Measurements from ENCODE around the gene DIP2C.
A peak's percentile ranks its signal among the peaks of the same experiment; 100 is the strongest.
"Not testable (repeated sequence)": the region's sequence is repeated elsewhere in the genome, so short reads cannot be mapped to it uniquely, and the experiment has no call there.

Gene DIP2C

DNA sequence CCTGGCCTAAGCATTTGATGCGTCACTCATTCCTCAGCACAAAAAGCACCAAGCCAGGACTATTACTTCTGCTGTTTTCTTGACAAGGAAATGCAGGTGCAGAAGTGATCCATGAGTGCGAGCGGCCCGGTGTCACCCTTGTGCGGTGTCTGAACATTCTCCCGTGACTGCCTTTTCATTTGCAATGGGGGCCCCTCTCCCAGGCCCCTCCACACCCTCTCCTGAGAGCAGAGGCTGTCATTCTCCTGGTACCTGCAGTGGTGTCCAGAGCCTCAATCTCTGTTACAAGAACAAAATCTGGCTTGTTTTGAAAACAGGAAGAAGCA is 213.1 kb downstream of the DIP2C start:
- DNase-seq, result no peak

DNA sequence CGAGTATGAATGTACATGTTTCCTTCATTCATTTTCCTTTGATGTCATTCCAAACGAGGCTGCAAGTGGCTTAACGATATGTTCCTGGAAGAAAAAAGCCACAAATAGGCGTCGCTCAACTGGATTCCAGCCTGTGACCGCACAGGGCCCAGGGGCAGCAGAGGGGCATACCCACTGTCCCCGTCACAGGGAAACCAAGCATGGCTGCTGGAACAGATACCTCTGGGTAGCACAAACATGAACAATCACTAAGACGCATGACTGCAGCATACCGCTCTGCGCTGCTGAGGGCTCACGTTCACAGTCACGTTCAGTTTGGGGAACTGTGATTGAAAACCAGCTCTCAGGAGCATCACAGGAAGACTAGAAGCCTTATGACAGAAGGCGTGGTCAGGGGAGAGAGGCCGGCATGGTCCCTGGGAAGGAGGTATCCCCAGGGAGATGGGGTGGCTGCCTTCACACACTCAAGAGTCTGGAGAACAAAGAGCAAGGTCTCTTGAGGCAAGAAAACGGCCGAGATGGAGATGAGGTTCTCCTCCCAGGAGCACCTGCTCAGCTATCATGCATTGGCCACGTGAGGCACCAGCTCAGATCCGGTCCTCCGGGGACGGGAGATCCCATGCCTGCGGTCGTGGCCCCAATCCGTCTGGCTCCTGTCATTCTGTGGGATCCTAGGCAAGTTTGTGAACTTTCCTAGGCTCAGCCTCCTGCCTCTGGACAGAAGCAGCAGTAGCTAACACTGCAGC is 213.6 kb downstream of the DIP2C start:
- peak; percentile 18 for DNase-seq

DNA sequence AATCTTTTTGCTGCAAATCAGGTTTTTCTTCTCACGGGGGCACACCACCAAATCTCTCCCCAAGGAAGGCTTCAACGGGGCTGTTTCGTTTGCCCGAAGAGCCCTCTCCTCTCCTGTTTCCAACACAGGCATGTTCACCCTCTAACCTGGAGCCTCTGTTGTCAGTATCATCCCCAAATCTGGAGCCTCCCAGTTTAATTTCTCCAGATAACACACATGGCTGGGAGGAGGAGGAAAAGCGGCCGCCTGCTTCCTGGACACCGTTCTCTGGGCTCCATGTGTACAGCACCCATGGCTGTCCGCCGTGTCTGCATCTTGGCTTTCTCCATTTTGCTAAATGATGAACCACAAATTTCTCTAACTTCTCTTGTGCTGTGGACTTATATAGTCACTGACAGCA is 214.5 kb downstream of the DIP2C start:
- no peak for DNase-seq

DNA sequence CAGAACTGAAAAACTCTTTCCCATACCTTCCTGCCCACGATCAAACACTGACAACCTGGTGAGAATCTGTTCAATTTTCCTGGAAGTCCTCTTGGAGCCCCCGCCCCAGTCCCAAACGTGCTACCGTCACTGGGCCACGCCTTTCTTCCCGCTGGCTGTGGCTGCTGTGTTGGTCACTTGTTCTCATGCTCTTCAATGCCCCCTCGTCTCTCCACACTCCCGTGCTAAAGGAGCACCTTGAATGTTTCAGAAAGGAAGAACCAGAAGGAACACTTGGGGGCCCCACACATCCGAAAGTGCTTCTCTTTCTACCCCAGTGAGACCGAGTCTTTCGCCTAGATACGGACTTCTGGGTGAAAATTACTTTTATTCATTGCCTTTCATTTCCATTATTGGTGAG is 215.1 kb downstream of the DIP2C start:
- no peak for DNase-seq

DNA sequence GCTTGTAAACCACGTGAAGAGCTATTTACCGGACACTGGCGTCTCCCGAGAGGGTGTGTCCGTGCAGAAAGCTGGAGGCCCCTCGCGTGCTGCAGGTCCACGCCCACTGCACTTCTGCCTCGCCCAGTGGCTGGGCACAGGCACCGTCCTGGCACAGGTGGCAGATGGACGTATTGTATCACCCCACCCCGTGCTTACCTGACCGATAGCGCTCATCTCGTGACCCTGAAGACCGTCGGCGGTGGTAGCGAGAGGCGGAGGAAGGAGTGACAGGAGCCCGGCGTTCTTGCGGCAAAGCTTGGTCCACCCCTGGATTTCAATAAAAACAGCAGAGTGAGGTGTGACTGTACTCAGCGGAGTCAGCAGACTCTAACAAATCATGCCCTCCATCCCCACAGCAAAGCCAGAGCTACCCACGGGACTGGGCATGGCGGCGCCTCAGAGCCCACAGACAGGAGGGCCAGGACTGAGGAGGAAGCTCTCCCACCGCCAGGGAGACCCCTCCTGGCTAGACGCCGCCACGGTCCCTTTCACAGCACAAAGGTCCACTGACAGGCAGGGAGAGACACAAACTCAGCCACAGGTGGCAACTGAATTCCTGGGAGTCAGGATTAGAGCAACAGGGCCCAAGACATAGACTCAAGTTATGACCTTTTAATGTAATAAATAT is 217.1 kb downstream of the DIP2C start:
- no peak for DNase-seq

DNA sequence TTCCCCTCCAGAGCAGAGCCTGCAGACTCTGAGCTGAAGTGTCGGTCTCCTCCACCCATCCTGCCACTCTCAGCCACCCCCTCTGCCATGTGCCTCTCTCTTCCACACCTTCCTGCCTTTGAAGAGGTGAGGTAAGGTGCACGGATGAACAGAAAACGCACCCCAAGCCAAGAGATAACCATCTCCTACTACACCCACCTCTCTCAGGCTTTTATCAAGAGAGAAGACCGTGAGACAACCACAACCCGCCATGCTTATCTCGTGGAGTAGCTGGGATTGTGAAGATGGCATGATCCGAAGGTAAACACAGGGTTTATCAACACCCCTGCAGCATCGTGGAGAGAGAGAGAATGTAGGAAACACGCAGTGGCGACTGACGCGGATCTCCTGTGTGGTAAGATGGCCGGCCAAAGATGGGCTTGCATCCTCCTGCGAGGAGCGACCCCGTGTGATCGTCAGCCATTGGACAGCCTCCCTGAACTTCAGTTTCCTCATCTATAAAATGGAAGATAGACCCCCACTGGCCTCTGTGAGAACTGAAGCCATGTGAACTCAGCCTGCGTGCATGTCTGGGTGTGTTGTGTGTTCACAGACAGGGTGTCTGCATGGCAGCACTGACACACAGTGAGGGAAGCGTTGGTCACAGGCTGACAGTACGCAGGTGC is 219.0 kb downstream of the DIP2C start:
- DNase-seq, result no peak

- no peak for DNase-seq
Observed at GRCh38 chr10:469947-470338, 219.5 kb downstream of the DIP2C start.

GRCh38 chr10:459743-460142 is 229.7 kb downstream of the DIP2C start:
- no peak for DNase-seq

DNA sequence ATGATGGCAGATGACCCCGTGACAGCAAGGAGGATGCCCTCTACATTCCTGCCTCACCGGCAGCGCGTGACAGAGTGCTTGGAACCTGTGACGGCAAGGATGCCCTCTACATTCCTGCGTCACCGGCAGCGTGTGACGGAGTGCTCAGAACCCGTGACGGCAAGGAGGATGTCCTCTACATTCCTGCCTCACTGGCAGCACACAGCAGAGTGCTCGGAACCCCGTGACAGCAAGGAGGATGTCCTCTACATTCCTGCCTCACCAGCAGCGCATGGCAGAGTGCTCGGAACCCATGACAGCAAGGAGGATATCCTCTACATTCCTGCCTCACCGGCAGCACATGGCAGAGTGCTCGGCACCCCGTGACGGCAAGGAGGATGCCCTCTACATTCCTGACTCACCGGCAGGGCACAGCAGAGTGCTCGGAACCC is 231.0 kb downstream of the DIP2C start:
- DNase-seq, result no peak

- no peak for DNase-seq
Observed at GRCh38 chr10:456486-456885, 233.0 kb downstream of the DIP2C start.

DNA sequence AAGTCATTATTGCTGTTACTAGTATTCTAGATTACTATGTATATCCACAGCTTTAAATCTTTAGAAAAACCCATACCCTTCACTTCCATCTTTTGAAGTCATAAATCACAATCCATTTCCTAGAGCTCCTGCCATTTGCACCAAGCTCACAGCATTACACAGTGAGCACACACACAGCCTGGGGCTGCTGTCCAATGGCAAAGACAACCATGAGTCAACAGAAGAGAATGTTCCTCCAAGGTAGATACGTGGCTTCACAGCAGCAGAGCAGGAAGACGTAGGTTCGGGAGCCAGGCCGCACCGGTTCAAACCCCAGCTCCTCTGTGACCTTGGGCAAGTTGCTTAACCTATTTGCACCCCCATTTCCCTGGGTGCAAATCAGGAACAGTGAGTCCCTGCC is 234.6 kb downstream of the DIP2C start:
- DNase-seq, result no peak

DNA sequence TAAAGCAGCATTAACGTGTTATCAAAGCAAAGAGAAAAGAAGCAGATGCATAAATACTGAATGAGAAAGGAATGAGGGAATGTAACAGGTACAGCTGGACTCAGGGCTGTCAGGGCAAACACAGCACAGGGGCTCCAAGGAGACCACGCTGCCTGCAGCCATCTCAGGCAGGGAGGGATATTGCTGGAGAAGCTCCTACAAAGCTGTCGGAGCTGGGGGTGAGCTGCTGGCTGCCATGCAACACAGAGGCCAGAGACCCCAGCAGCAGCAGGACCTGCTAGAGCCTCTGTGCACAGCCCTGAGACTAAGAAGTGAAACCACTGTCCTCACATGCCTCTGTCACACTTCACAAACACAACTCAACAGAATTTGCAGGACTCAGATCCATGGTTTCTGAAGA is 235.8 kb downstream of the DIP2C start:
- DNase-seq, result no peak

DNA sequence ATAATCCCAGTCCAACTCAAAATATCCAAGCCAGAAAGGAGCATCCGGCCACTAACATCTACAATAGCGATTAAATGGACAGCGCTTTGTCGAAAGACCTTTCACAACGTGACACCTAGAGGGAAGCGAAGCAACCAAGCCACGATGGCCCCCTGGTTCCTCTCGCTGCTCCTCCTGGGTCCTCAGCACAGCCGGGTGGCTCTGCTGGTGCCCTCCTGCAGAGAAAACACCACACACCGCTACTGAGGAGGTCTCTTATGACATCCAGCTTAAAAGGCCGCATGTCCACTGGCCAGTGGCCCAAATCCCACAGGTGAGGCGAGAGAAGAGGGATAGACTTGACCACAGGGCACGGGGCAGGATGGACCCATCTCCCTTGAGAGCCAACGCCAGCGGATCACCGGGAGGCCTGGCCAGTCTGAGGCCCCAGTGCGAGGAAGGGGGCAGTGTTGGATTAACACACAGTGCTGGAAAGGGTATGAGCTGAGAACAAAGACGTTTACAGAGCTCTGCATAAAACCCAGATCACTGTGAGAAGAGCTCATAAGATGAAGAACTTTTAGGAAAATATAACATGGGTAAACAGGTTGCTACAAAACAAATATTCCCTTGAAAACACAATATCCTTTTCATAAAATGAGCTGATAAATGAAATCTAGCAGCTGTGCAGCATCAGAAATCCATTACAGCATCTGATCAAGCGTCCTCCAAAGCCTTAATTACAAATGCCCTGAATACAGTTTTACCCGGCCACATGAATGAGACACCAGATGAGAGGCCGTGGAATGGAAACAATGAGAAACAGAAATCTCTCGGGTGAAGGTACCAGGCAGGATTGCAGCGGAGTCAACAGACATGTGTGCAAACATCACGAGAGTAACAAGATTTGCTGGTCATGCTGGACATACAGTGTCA is 236.7 kb downstream of the DIP2C start:
- DNase-seq, result no peak

DNA sequence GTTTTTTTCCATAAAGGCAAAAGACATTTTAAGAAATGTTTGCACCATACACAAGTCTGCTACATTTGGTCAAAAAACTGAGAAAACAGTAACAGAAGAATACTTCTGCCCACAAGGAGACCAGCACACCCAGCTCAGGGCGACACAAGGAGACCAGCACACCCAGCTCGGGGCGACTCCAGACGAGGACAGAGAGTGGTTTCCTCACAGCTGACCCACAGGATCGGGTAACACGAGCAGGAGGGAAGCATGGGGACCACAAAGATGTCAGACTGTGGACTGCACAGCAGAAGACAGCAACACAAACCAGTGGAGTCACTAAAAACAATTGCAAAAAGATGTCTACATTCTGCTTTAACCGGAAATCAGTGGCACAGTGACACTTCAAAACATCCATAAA is 237.6 kb downstream of the DIP2C start:
- DNase-seq, result no peak

- DNase-seq, result no peak
Observed at GRCh38 chr10:451021-451471, 238.4 kb downstream of the DIP2C start.

DNA sequence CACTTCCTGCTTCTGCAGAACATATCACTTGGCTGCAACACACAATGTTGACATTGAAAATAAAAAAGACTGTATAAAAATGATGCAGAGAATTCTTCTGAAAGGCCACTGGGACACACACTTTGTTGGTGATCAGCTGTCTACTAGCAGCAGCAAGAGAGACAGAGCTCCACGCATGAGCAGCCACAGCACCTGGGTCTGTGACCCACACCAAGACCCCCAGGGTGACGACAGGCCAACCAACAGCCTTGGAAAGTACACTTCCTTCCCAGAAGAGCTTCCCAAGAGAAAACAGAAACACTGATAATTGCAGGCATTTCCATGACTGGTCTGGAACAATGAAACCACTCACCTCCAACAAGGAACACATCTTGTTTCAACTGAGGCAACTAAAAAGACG is 239.0 kb downstream of the DIP2C start:
- DNase-seq, result no peak

DNA sequence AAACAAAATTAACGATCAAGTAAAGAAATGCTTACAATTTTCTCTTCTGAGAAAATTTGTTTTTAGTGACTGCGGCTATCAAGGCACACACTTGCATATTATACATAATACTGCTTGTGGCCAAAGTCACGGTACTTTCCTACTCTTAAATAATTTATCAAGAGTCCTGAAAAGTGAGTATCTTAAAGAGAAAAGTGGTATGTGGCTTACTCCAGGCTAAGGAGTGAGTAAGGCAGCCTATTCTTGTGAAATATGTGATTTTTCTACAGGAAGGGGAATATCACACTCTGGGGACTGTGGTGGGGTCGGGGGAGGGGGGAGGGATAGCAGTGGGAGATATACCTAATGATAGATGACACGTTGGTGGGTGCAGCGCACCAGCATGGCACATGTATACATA is 240.1 kb downstream of the DIP2C start:
- not testable (repeated sequence) for DNase-seq

GRCh38 chr10:443459-443858 is 246.0 kb downstream of the DIP2C start:
- DNase-seq, result no peak

DNA sequence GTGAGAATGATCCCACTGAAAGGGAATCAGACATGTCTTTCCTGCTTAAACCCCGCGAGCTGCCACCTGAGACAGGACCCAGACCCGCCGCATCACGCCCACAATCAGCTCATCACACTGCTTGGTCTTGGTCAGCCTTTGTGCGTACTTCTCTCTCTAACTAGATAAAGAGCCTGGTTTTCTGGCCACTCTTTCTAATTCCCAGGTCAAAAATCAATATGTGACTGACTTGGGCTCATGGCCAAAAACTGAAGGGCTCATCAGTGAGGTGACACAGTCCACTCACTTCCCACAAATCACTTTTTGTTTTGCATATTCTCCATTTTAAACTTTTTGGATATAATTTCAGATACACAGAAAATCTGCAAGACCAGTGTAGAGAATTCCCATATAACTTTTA is 247.3 kb downstream of the DIP2C start:
- DNase-seq, result no peak

GRCh38 chr10:441659-442058 is 247.8 kb downstream of the DIP2C start:
- DNase-seq, result no peak

- no peak for DNase-seq
Observed at GRCh38 chr10:440127-440526, 249.3 kb downstream of the DIP2C start.

DNA sequence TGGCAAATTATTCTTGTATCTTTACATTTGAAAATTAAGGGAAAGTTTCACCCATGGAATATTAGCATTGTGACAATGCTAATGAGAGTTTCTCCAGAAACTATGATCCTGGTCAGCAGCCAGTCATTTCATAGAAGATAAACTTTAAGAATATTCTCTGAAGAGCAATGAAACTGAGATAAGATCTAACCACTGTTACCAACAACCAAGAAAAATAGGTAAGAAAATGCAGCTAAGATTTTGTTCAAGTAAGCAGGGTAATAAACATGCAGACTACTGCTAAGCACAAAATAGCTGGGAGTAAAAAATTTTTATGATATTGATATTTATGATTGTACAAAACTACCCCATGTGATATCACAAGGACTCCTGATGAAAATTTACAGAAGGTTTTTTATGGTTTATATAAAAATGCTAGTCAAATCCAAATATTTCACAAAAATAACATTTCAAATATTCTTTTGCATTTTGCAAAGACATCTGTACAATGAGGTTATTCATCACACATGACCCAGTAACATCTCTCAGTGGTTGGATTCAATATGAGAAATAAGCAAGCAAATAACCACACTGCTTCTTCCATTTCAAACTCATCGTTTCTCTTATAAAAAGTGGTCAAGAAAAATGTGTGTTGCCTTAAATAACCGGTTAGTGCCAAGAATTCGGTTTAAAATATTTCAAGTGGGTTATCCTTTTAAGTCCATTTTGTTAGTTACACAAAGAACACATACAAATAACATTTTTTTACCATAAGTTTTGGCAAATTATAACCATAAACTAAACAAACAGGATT is 251.6 kb downstream of the DIP2C start:
- no peak for DNase-seq

All from NCI-H1436 (cell line).